Measurements from ENCODE around the gene XPR1.
A peak's percentile ranks its signal among the peaks of the same experiment; 100 is the strongest.

Gene XPR1

GRCh38 chr1:180631766-180632325, at the start of gene XPR1:
Gene XPR1, plus strand, starts transcription at chr1:180632022. Its CDS starts 180 bp downstream, at chr1:180632202.
- peak; percentile 91 for DNase-seq

- DNase-seq: no peak
These were observed 47.0 kb upstream of the XPR1 start for GRCh38 chr1:180584869-180585268.

GRCh38 chr1:180585994-180586359, 45.8 kb upstream of the XPR1 start:
- DNase-seq: no peak

GRCh38 chr1:180586671-180587155, 45.1 kb upstream of the XPR1 start:
- no peak for DNase-seq

GRCh38 chr1:180588121-180588520, 43.7 kb upstream of the XPR1 start:
- DNase-seq: no peak

- no peak for DNase-seq
These were observed 40.9 kb upstream of the XPR1 start for GRCh38 chr1:180590889-180591288.

- DNase-seq: no peak
These were observed 38.4 kb upstream of the XPR1 start for GRCh38 chr1:180593382-180593781.

- no peak for DNase-seq
These were observed 37.1 kb upstream of the XPR1 start for GRCh38 chr1:180594723-180595122.

GRCh38 chr1:180595966-180596365, 35.9 kb upstream of the XPR1 start:
- DNase-seq: no peak

- DNase-seq: no peak
These were observed 34.3 kb upstream of the XPR1 start for GRCh38 chr1:180597520-180597919.

GRCh38 chr1:180598333-180598974, 33.4 kb upstream of the XPR1 start:
- no peak for DNase-seq

- DNase-seq: no peak
These were observed 31.5 kb upstream of the XPR1 start for GRCh38 chr1:180600343-180600742.

- DNase-seq: no peak
These were observed 30.3 kb upstream of the XPR1 start for GRCh38 chr1:180601512-180601911.

- no peak for DNase-seq
These were observed 28.5 kb upstream of the XPR1 start for GRCh38 chr1:180603223-180603849.

- DNase-seq: no peak
These were observed 28.0 kb upstream of the XPR1 start for GRCh38 chr1:180603850-180604226.

- DNase-seq: no peak
These were observed 25.7 kb upstream of the XPR1 start for GRCh38 chr1:180606155-180606554.

- peak; percentile 10 for DNase-seq
These were observed 21.9 kb upstream of the XPR1 start for GRCh38 chr1:180609643-180610555.

- no peak for DNase-seq
These were observed 21.2 kb upstream of the XPR1 start for GRCh38 chr1:180610556-180611015.

GRCh38 chr1:180611016-180611930, 20.5 kb upstream of the XPR1 start:
- peak; percentile 4 for DNase-seq

GRCh38 chr1:180612632-180613031, 19.2 kb upstream of the XPR1 start:
- DNase-seq: no peak

GRCh38 chr1:180614730-180615129, 17.1 kb upstream of the XPR1 start:
- no peak for DNase-seq

Data from GF-D8 (cell line).